Hematopoietic multipotent progenitor cell treated with erythropoietin and hydrocortisone succinate and interleukin-3 and kit ligand, for 6 days (in vitro differentiated cells): Measurements from ENCODE around the gene AGT.
"Not testable (repeated sequence)": the region's sequence is repeated elsewhere in the genome, so short reads cannot be mapped to it uniquely, and the experiment has no call there.

ENCODE experiments used
- DNase-seq: peaks from one replicate; pipeline ENCODE4 v3.0.0-alpha.2; 2015

AGT gene

GRCh38 chr1:230743899-230744298, 30.0 kb upstream of the AGT start:
- DNase-seq: no peak

DNA sequence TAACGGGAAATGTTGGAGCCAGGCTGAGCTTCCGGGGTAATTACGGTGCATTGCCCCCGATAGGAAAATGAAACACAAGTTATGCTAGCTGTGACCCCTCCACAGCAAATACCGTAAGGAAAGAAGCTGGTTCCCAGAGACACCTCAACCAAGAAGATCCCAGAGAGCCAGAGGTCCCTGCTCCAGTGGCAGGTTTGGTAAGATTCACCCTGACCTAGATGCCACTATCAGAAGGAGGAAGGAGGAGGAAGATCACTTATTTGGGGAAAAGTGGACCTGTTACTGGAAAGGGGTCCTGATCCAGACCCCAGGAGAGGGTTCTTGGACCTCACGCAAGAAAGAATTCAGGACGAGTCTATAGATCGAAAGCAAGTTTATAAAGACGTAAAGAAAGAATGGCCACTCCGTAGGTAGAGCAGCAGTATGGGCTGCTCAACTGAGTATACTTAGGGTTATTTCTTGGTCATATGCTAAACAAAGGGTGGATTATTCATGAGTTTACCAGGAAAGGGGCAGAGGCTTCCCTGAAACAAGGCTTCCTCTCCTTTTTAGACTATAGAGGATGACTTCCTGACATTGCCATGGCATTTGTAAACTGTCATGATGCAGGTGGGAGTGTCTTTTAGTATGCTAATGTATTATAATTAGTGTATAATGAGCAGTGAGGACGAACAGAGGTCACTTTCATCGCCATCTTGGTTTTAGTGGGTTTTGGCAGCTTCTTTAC, 25.8 kb upstream of the AGT start:
- no peak for DNase-seq

GRCh38 chr1:230737622-230738262, 23.8 kb upstream of the AGT start:
- no peak for DNase-seq

- DNase-seq: no peak
Observed at GRCh38 chr1:230735447-230735846, 21.5 kb upstream of the AGT start.

DNA sequence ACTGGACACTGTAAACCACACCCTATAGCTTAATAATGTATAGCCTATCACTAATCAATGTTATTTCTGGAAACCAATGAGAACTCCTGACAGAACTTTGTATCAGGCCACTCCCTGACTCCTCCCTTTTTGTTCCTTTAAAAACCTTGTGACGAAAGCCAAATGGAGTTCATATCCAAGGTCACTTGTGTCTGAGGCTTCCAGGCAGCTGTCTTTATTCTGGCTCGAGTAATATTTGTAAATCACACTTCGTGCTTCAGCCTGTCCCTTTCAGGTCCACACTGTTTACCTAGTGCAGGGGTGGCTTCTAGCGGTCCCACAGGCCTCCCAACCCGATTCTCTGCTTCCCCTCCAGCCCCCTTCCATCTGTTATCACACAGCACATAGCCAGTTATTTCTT, 17.1 kb upstream of the AGT start:
- no peak for DNase-seq

- DNase-seq: no peak
Observed at GRCh38 chr1:230728710-230729392, 14.9 kb upstream of the AGT start.

- DNase-seq: no peak
Observed at GRCh38 chr1:230725256-230726012, 11.5 kb upstream of the AGT start.

- DNase-seq: not testable (repeated sequence)
Observed at GRCh38 chr1:230721849-230722522, 8.1 kb upstream of the AGT start.

GRCh38 chr1:230717251-230717650, 3.3 kb upstream of the AGT start:
- DNase-seq: no peak

DNA sequence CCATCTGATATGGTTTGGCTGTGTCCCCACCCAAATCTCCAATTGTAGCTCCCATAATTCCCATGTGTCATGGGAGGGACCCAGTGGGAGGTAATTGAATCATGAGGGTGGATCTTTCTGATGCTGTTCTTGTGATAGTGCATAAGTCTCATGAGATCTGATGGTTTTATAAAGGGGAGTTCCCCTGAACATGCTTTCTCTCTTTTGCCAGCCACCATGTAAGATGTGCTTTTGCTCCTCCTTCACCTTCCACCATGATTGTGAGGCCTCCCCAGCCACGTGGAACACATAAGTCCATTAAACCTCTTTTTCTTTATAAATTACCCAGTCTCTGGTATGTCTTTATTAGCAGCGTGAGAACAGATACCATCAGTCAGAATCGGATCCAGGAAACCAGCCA, 2.5 kb upstream of the AGT start:
- DNase-seq: not testable (repeated sequence)

DNA sequence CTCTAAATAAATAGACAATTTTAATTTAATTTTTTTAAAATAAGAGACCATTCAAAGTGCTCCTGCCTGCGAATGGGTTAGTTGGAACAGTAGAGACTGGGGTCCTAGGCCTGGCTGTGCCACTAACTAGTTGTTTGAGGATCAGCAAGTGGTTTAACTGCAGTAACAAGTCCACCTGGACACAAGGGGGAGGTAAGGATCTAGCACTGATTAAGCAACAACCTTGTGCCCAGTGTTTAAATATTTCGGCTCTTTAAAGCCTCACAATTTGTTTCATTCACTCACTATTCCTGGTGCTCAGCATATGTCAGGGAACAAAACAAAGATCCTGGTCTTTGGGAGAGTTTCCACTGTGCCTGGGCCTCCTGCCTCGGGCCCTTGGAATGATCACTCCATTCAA, 1.6 kb upstream of the AGT start:
- no peak for DNase-seq

GRCh38 chr1:230713547-230713914, 391 bp downstream of the AGT start:
- DNase-seq: no peak

DNA sequence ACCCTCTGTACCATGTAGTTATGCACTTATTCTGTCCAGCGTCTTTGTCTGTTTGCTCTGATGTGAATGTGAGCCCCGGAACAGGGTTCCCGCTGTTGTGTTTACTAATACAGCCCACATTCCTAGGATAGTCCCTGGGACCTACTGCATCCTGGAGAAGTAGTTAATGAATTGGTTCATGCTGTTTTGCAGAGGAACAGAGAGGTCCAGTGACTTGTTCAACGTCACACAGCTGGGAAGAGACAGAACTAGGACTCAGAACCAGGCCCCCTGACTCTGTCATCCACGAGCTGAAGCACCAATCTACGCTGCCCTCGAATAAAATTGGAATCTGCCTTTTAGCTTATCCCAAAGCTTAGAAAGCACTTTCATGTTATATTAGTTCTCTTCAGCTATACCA, 784 bp downstream of the AGT start:
- DNase-seq: no peak

DNA sequence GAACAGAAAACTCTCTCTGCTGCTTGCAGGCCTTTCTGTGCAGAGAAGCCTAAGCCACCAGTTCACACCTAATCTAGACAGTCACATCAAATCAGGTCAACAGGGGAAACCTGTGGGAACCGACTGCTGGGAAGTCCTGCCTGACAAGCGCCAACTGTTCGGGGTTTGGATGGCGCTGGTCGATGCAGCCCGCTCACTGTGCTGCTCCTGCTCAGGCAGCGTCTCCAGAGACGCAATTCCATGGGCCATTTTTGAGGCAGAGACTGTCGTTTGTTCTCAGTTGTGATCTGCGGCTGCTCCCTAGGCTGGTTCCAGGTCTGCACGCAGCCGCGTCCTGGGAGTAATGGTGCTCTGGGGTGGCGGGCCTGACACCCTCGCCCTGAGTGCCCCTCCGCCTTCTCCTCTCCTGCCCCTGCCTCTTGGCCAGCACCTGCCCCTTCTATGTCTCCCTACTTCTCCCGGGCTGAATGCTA, 1.4 kb downstream of the AGT start:
- DNase-seq: no peak

DNA sequence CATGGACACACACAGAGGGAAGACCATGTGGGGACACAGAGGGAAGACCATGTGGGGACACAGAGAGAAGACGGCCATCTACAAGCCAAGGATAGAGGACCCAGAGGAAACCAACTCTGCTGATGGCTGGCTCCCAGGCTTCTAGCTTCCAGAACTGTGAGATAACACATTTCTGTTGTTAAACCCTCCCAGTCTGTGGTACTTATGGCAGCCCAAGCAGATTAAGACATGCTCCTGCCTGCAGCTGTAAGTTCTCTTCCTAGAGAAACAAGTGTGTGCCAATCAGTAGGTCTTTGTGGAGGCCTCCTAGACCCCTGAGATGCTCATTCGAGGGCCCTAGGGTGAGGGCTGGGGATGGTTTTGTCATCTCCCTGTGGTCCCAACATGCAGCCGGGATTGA, 2.7 kb downstream of the AGT start:
- DNase-seq: no peak

- DNase-seq: no peak
Observed at GRCh38 chr1:230710543-230710904, 3.4 kb downstream of the AGT start.

- DNase-seq: no peak
Observed at GRCh38 chr1:230709619-230710542, 4.0 kb downstream of the AGT start.

- DNase-seq: no peak
Observed at GRCh38 chr1:230708631-230709580, 5.0 kb downstream of the AGT start.

- no peak for DNase-seq
Observed at GRCh38 chr1:230707732-230708630, 5.9 kb downstream of the AGT start.
